Measurements from ENCODE around the gene ACTA2. TPM values are rescaled to one million over a fixed set of nuclear protein-coding genes. Genes with fewer than 3 reads are reported as not detected.
"Not testable (repeated sequence)": the region's sequence is repeated elsewhere in the genome, so short reads cannot be mapped to it uniquely, and the experiment has no call there.

ACTA2 gene
- total RNA-seq, 4 donors from 2014 or later = 64.6 to 1,343 (median 285) TPM

DNA sequence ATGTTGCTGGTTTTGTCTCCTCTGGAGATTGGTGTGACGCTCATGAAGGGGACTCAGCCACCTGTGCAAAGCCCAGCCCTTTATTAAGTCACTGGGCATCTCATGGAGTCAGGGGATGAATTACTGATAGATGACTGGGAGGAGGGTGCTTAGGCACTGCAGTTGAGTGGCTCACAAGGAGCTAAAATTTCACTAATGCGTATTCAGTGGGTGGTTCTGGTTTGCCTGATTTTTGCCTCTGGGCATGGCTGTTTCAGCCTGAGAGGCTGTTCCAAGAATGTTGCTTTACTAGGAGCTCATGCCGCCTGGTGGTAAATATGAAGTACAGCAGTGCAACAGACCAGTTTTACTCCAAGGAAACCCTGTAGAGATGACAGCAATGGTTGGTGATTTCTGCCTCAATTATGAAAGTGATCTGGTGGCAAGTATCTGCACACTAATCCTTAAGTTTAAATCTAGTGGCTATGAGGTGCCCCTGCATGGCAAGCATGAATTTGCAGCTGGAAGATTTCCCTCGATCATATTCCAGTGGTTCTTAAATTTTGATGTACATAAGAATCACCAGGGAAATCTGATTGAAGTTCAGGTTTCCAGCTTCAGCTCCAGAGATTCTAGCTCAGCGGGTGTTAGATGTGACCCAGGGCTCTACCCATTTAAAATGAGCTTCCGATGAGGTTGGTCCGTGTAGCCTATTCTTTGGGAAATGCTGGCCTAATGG is 19.9 kb downstream of the ACTA2 start:
- intact Hi-C loops (cut with DNase I) = loop anchor here (5.0 kb wide), 1 partner anchor 95 kb away; no protein-coding TSS in a partner anchor
- no peaks in the 10 kb centered on the region for H3K27me3 ChIP-seq
- peaks cover 6 to 33% (median 10%) of the 10 kb centered on the region in 3 donors for H3K4me1 ChIP-seq
- 37 to 54% methylated on average over 3 to 7 of the region's 7 CpGs for WGBS, 2 donors
- peaks cover 0 to 13% (median 0%) of the 10 kb centered on the region in 3 donors for H3K36me3 ChIP-seq
- H3K27ac ChIP-seq = peak overlapping the region; percentile 41 to 74 (median 61)
- H3K9me3 ChIP-seq = no peaks in the 10 kb centered on the region
- DNase-seq = no peak
- no peak overlapping the region for H3K4me3 ChIP-seq
- TF ChIP-seq, protein P1, sequence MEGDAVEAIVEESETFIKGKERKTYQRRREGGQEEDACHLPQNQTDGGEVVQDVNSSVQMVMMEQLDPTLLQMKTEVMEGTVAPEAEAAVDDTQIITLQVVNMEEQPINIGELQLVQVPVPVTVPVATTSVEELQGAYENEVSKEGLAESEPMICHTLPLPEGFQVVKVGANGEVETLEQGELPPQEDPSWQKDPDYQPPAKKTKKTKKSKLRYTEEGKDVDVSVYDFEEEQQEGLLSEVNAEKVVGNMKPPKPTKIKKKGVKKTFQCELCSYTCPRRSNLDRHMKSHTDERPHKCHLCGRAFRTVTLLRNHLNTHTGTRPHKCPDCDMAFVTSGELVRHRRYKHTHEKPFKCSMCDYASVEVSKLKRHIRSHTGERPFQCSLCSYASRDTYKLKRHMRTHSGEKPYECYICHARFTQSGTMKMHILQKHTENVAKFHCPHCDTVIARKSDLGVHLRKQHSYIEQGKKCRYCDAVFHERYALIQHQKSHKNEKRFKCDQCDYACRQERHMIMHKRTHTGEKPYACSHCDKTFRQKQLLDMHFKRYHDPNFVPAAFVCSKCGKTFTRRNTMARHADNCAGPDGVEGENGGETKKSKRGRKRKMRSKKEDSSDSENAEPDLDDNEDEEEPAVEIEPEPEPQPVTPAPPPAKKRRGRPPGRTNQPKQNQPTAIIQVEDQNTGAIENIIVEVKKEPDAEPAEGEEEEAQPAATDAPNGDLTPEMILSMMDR (IDR thresholded peaks at IDR 0.05) = peak; percentile 91 to 97 (median 95)
- no peak for TF ChIP-seq POLR2A (IDR thresholded peaks at IDR 0.05)

DNA sequence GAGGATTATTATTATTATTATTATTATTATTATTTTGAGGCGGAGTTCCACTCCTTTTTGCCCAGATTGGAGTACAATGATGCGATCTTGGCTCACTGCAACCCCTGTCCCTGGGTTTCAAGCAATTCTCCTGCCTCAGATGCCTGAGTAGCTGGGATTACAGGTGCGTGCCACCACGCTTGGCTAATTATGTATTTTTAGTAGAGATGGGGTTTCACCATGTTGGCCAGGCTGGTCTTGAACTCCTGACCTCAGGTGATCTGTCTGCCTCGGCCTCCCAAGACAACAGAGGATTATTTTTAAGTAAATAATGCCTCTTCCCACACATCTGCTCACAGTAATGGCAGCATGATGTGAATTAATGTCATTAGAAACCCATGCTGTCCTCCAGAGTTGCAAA is 20.5 kb downstream of the ACTA2 start:
- H3K27me3 ChIP-seq, DNase-seq, H3K9me3 ChIP-seq, H3K4me3 ChIP-seq, H3K36me3 ChIP-seq: not testable (repeated sequence)
- 73 to 77% methylated on average over 5 of the region's 5 CpGs for WGBS, 2 donors
- intact Hi-C loops (cut with DNase I) = loop anchor here (5.0 kb wide), 1 partner anchor 95 kb away; no protein-coding TSS in a partner anchor
- H3K27ac ChIP-seq = peak overlapping the region; percentile 41 to 74 (median 61)
- H3K4me1 ChIP-seq = peaks cover 6 to 40% (median 10%) of the 10 kb centered on the region in 3 donors

DNA sequence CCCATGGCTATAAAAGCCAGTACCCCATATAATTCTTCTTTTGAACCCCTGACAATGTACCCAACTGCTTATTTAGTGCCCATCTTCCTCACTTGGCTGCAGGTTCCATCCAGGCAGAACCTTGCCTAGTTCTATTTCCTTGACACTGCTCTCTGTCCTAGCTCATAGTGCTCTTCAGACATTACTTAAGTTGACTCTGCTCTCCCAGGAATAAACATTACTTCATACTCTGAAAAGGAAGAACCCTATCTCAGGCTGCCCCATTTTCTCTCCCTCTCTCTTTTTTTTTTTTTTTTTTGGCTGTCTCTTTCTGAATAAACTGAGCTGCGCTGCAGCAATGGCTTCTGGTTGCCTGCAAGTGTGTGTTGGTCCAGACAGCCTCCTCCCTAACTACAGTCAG is 21.0 kb downstream of the ACTA2 start:
- WGBS, 2 donors = 60 to 63% methylated on average over 1 of the region's 1 CpG

DNA sequence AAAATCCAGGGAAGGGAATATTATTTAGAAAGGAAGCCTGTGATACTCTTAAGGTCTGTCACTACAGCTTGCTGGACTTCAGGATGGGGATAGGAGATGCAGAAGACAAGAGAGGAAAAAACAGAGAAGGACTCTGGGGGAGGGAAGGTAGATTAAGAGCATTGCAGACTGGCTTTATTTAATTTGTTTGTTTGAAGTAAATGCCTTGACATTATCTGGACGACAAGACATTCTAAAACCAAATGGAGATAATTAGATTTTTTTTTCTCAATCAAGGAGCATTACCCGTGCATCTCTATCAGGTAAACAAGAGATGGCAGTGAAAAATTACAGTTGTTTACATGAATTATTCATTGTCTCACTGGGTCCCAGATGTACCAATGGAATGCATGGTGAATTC is 24.3 kb downstream of the ACTA2 start:
- H3K9me3 ChIP-seq = no peaks in the 10 kb centered on the region
- peaks cover 0 to 13% (median 0%) of the 10 kb centered on the region in 3 donors for H3K36me3 ChIP-seq
- WGBS, 2 donors = 71 to 76% methylated on average over 2 of the region's 2 CpGs
- H3K27me3 ChIP-seq = no peaks in the 10 kb centered on the region
- intact Hi-C loops (cut with DNase I) = no loop called here
- no peak for DNase-seq
- peaks cover 0 to 39% (median 7%) of the 10 kb centered on the region in 3 donors for H3K4me1 ChIP-seq
- TF ChIP-seq POLR2A (IDR thresholded peaks at IDR 0.05) = no peak
- TF ChIP-seq, protein P1 (IDR thresholded peaks at IDR 0.05) = no peak
- no peak overlapping the region for H3K4me3 ChIP-seq
- no peak overlapping the region for H3K27ac ChIP-seq

More for the DNA sequence above, 21.0 kb downstream of the ACTA2 start:
- Histone ChIP-seq H3K36me3 (peaks cover 0 to 3% (median 0%) of the 10 kb centered on the region in 3 donors), H3K4me3 (no peak overlapping the region), H3K9me3 (no peaks in the 10 kb centered on the region), H3K27ac (peak overlapping the region in 2 of 4 donors; percentile 57 to 65), H3K27me3 (no peaks in the 10 kb centered on the region), H3K4me1 (peaks cover 6 to 42% (median 10%) of the 10 kb centered on the region in 3 donors)
- intact Hi-C loops (cut with DNase I) = loop anchor here (5.0 kb wide), 1 partner anchor 94 kb away; no protein-coding TSS in a partner anchor
- no peak for DNase-seq
- TF ChIP-seq POLR2A (IDR thresholded peaks at IDR 0.05) = no peak
- TF ChIP-seq, protein P1 (IDR thresholded peaks at IDR 0.05) = no peak

DNA sequence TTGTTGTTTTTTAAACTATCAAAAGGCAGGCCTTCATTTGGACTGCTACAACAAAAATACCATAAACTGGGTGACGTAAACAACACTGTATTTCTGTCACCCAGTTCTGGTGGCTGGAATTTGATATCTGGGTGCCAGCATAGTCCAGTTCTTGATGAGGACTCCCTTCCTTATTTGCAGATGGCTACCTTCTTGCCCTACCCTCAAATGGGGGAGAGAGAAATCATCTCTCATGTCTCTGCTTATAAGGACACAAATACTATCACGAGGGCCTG is 25.2 kb downstream of the ACTA2 start:
- Histone ChIP-seq H3K9me3 (no peaks in the 10 kb centered on the region), H3K27ac (peak overlapping the region in 3 of 4 donors; percentile 33 to 76 (median 62)), H3K4me3 (no peak overlapping the region), H3K27me3 (no peaks in the 10 kb centered on the region), H3K36me3 (peaks cover 0 to 13% (median 0%) of the 10 kb centered on the region in 3 donors), H3K4me1 (peaks cover 0 to 31% (median 5%) of the 10 kb centered on the region in 3 donors)
- intact Hi-C loops (cut with DNase I) = no loop called here
- no peak for DNase-seq
- TF ChIP-seq POLR2A (IDR thresholded peaks at IDR 0.05) = no peak
- TF ChIP-seq, protein P1 (IDR thresholded peaks at IDR 0.05) = no peak
- WGBS, 2 donors = 74 to 89% methylated on average over 2 of the region's 2 CpGs
